ENCODE measurements around the gene ATG3.

The ATG3 gene

DNA sequence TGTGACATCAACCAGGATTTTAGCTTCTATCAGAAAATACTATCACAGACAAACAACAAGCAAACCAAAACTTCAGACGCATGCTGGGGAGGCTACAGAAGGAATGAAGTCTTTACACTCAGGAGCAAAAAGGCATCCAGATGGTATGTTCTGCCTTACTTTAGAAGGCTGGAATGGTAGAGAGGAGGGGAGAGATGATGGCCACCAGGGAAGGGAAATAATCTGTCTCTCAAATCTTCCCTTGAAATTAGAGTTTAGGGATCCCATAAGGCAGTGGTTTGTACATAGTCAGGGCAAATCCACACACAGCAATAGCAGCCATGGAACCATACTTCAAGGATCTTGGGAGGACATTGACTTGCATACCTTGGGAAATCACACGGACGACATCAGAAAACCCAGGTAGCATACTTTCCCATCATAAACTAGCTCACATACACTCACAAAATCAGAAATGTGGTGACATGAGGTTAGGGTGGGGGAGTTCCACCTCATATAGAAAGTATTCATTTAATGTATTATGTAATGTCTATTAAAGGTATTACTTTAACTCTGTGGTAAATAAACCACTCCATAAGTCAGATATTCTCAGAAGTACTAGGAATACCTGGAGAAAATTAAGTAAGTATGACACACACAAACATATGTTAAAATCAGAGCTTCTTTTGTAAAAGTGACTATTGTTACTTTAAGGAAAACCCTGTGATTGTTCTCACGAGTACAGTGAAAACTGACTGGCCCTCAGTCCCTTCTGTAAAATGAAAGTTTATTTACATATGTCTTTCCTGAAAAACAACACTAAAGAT, 71.9 kb downstream of the ATG3 start:
- peak; percentile 1 for DNase-seq (ENCODE audit: low read depth)
- no peak overlapping the region for H3K4me3 ChIP-seq (ENCODE audit: low read length)
- TF ChIP-seq, protein P1, sequence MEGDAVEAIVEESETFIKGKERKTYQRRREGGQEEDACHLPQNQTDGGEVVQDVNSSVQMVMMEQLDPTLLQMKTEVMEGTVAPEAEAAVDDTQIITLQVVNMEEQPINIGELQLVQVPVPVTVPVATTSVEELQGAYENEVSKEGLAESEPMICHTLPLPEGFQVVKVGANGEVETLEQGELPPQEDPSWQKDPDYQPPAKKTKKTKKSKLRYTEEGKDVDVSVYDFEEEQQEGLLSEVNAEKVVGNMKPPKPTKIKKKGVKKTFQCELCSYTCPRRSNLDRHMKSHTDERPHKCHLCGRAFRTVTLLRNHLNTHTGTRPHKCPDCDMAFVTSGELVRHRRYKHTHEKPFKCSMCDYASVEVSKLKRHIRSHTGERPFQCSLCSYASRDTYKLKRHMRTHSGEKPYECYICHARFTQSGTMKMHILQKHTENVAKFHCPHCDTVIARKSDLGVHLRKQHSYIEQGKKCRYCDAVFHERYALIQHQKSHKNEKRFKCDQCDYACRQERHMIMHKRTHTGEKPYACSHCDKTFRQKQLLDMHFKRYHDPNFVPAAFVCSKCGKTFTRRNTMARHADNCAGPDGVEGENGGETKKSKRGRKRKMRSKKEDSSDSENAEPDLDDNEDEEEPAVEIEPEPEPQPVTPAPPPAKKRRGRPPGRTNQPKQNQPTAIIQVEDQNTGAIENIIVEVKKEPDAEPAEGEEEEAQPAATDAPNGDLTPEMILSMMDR (IDR thresholded peaks at IDR 0.05; ENCODE audit: insufficient read depth, low read depth, low read length, missing control alignments): no peak

DNA sequence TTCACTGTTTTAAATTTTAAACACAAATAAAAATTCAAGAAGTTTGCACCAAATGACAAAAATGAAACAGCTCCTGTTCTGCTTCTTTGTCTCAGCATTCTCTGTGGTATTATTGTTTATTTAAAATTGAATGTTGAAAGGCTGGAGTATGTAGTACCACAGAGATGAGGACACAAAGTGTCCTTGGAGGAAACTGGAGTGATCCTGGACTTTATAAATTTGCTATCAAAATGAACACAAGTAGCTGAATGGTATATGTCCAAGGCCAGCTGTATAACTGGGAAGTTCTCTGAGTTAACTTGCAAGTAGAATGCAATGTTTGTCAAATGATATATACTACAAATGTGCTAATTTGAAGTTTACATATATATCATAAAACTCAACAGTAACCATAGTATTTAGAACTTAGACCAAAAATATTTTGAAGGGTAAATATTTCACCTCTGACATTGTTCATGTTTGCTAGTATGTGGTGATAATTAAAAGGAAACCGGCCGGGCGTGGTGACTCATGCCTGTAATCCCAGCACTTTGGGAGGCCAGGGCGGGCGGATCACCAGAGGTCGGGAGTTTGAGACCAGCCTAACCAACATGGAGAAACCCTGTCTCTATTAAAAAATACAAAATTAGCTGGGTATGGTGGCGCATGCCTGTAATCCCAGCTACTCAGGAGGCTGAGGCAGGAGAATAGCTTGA, 74.8 kb downstream of the ATG3 start:
- no peak for DNase-seq (ENCODE audit: low read depth)
- TF ChIP-seq, protein P1 (IDR thresholded peaks at IDR 0.05; ENCODE audit: insufficient read depth, low read depth, low read length, missing control alignments): no peak
- H3K4me3 ChIP-seq (ENCODE audit: low read length): no peak overlapping the region

DNA sequence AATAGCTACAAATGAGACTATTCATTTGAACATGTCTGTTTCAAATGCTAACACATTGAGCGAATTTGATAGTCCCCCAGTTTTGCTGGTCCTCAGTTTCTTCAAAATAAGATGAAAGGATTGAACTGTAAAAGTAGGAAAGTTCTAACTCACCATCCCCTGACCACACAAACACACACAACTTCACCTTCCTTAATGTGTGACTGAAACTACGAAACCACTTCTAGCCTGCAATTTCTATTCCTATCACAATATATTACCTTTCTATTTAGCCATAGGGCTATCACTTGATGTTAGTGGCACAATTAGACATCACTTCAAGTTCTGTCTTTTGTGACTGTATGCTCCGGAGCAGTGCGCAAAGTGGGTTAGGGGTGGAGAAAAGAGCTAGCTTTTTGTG, 77.4 kb downstream of the ATG3 start:
- DNase-seq (ENCODE audit: low read depth): no peak
- TF ChIP-seq, protein P1 (IDR thresholded peaks at IDR 0.05; ENCODE audit: insufficient read depth, low read depth, low read length, missing control alignments): no peak
- H3K4me3 ChIP-seq (ENCODE audit: low read length): no peak overlapping the region

DNA sequence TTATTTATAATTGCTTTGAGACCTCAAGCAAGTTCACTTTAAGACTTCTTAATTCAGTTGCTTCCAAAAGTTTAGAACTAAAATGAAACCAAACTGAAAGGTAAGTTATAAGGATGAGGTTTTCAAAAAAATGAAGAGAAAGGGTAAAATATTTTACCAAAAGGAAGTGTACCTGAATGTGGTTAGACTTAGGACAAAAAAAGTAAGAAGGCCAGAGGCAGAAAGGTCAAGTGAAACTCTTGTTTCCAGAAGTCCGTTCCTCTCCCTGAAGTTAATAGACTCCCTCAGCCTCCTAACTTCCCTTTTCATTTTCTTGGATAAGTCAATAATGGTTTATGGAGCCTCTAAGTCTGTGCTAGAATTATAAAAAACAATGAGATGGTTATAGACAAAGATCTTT, 79.1 kb downstream of the ATG3 start:
- DNase-seq (ENCODE audit: low read depth): no peak
- TF ChIP-seq, protein P1 (IDR thresholded peaks at IDR 0.05; ENCODE audit: insufficient read depth, low read depth, low read length, missing control alignments): no peak

More for the DNA sequence above, 79.1 kb downstream of the ATG3 start:
- no peak overlapping the region for H3K4me3 ChIP-seq (ENCODE audit: low read length)
